ENCODE measurements around the gene PALD1.
"Not testable (repeated sequence)": the region's sequence is repeated elsewhere in the genome, so short reads cannot be mapped to it uniquely, and the experiment has no call there.

PALD1 gene

GRCh38 chr10:70578371-70578947 lies 99.9 kb downstream of the PALD1 start:
- no peak overlapping the region for H3K4me3 ChIP-seq (ENCODE audit: low read length)
- no peak for TF ChIP-seq CTCF (IDR thresholded peaks at IDR 0.05; ENCODE audit: insufficient read depth, low read depth, low read length, missing control alignments)
- DNase-seq (ENCODE audit: low read depth), result peak; percentile 62

- DNase-seq (ENCODE audit: low read depth), result no peak
- TF ChIP-seq CTCF (IDR thresholded peaks at IDR 0.05; ENCODE audit: insufficient read depth, low read depth, low read length, missing control alignments), result no peak
- H3K4me3 ChIP-seq (ENCODE audit: low read length), result no peak overlapping the region
These were observed 100.9 kb downstream of the PALD1 start for GRCh38 chr10:70579234-70580002.

- DNase-seq (ENCODE audit: low read depth); H3K4me3 ChIP-seq (ENCODE audit: low read length): not testable (repeated sequence)
These were observed 102.6 kb downstream of the PALD1 start for GRCh38 chr10:70581176-70581575.

- H3K4me3 ChIP-seq (ENCODE audit: low read length), result no peak overlapping the region
- no peak for TF ChIP-seq CTCF (IDR thresholded peaks at IDR 0.05; ENCODE audit: insufficient read depth, low read depth, low read length, missing control alignments)
- DNase-seq (ENCODE audit: low read depth), result no peak
These were observed 104.5 kb downstream of the PALD1 start for GRCh38 chr10:70582793-70583668.

GRCh38 chr10:70583669-70584037 lies 105.1 kb downstream of the PALD1 start:
- H3K4me3 ChIP-seq (ENCODE audit: low read length), result no peak overlapping the region
- no peak for DNase-seq (ENCODE audit: low read depth)
- TF ChIP-seq CTCF (IDR thresholded peaks at IDR 0.05; ENCODE audit: insufficient read depth, low read depth, low read length, missing control alignments), result no peak

- TF ChIP-seq CTCF (IDR thresholded peaks at IDR 0.05; ENCODE audit: insufficient read depth, low read depth, low read length, missing control alignments), result no peak
These were observed 105.8 kb downstream of the PALD1 start for GRCh38 chr10:70584366-70584765.

GRCh38 chr10:70584909-70585544 lies 106.5 kb downstream of the PALD1 start:
- no peak for TF ChIP-seq CTCF (IDR thresholded peaks at IDR 0.05; ENCODE audit: insufficient read depth, low read depth, low read length, missing control alignments)
- H3K4me3 ChIP-seq (ENCODE audit: low read length), result no peak overlapping the region
- no peak for DNase-seq (ENCODE audit: low read depth)

More at GRCh38 chr10:70584366-70584765, 105.8 kb downstream of the PALD1 start:
- no peak overlapping the region for H3K4me3 ChIP-seq (ENCODE audit: low read length)
- DNase-seq (ENCODE audit: low read depth), result no peak

All from epithelial cell of esophagus (primary cell).